Measurements from ENCODE around the gene CLEC18A. TPM values are rescaled to one million over a fixed set of nuclear protein-coding genes. Genes with fewer than 3 reads are reported as not detected.

The CLEC18A gene
- total RNA-seq, 4 donors from 2014 or later = 0.67 to 1.1 TPM; not detected in 2

DNA sequence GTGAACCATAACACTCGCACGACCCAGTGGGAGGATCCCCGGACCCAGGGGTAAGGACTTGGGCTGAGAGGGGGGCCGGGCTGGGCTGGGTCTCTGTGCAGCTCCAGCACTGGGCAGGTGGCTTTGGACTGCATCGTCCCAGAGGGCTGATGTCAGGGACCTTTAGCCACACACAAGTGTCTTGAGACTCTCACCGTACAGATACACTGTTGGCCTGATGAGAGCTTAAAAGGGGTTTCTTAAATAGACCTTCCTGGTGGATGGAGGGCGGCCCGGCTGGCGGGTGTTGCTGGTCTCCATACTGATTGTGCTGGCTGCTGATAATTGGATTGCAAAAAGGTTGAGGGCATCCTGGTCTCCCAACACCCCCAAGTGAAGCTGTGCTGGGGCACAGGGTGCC is 21.7 kb upstream of the CLEC18A start:
- H3K4me3 ChIP-seq = no peak overlapping the region
- H3K27me3 ChIP-seq = no peaks in the 10 kb centered on the region
- no peak overlapping the region for H3K27ac ChIP-seq
- H3K4me1 ChIP-seq = peaks cover 0 to 12% of the 10 kb centered on the region in 2 donors
- H3K36me3 ChIP-seq = no peaks in the 10 kb centered on the region
- TF ChIP-seq POLR2A (IDR thresholded peaks at IDR 0.05) = no peak
- TF ChIP-seq, protein P1, sequence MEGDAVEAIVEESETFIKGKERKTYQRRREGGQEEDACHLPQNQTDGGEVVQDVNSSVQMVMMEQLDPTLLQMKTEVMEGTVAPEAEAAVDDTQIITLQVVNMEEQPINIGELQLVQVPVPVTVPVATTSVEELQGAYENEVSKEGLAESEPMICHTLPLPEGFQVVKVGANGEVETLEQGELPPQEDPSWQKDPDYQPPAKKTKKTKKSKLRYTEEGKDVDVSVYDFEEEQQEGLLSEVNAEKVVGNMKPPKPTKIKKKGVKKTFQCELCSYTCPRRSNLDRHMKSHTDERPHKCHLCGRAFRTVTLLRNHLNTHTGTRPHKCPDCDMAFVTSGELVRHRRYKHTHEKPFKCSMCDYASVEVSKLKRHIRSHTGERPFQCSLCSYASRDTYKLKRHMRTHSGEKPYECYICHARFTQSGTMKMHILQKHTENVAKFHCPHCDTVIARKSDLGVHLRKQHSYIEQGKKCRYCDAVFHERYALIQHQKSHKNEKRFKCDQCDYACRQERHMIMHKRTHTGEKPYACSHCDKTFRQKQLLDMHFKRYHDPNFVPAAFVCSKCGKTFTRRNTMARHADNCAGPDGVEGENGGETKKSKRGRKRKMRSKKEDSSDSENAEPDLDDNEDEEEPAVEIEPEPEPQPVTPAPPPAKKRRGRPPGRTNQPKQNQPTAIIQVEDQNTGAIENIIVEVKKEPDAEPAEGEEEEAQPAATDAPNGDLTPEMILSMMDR (IDR thresholded peaks at IDR 0.05) = no peak
- intact Hi-C loops (cut with DNase I; ENCODE audit: low total_unique reads) = loop anchor here (5.0 kb wide), 1 partner anchor 132 kb away; no protein-coding TSS in a partner anchor
- H3K9me3 ChIP-seq = no peaks in the 10 kb centered on the region
- DNase-seq = no peak

DNA sequence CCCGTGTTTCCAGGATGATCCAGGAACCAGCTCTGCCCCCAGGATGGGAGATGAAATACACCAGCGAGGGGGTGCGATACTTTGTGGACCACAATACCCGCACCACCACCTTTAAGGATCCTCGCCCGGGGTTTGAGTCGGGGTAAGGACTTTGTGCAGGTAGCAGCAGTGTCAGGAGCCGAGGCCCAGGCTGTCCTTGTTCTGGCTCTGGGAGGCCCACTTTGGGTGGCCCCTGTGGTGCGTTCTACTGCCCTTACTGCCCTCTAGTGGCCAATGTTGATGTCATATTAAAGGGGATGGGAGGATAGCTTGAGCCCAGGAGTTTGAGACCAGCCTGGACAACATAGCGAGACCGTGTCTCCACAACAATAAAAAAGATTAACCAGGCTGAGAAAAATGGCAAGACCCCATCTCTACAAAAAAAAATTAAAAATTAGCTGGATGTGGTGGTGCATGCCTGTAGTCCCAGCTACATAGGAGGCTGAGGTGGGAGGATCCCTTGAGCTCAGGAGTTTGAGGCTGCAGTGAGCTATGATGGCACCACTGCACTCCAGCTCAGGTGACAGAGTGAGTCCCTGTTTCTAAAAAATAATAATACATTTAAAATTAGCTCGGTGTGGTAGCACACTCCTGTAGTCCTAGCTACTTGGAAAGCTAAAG is 20.9 kb upstream of the CLEC18A start:
- H3K27me3 ChIP-seq = no peaks in the 10 kb centered on the region
- H3K4me1 ChIP-seq = peaks cover 0 to 12% of the 10 kb centered on the region in 2 donors
- no peak overlapping the region for H3K4me3 ChIP-seq
- intact Hi-C loops (cut with DNase I; ENCODE audit: low total_unique reads) = no loop called here
- peak; percentile 55 to 71 for DNase-seq
- peak overlapping the region in 1 of 2 donors; percentile 29 for H3K27ac ChIP-seq
- H3K9me3 ChIP-seq = no peaks in the 10 kb centered on the region
- no peaks in the 10 kb centered on the region for H3K36me3 ChIP-seq
- TF ChIP-seq POLR2A (IDR thresholded peaks at IDR 0.05) = no peak
- TF ChIP-seq, protein P1 (IDR thresholded peaks at IDR 0.05) = peak; percentile 69 to 84 (median 74)

DNA sequence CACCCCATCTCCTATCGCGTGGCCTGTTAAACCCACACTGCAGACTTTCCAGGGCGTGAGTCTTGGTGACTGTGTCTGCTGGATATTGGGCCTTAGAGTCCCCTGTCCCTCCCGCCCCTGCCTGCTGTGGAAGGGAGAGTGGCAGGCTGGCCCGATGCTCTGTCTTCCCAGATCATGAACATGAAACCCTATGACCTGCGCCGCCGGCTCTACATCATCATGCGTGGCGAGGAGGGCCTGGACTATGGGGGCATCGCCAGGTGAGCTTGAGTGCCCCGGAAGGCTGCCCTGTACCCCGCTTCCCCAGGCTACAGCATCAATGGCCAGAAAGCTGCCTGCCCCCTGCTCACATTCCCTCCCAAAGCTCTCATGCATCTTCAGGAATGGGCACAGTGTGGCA is 19.5 kb upstream of the CLEC18A start:
- no peak for DNase-seq
- Histone ChIP-seq H3K27ac (no peak overlapping the region), H3K4me3 (no peak overlapping the region), H3K36me3 (no peaks in the 10 kb centered on the region), H3K4me1 (peaks cover 0 to 5% of the 10 kb centered on the region in 2 donors), H3K27me3 (no peaks in the 10 kb centered on the region), H3K9me3 (no peaks in the 10 kb centered on the region)
- intact Hi-C loops (cut with DNase I; ENCODE audit: low total_unique reads) = no loop called here
- TF ChIP-seq, protein P1 (IDR thresholded peaks at IDR 0.05) = no peak
- no peak for TF ChIP-seq POLR2A (IDR thresholded peaks at IDR 0.05)

DNA sequence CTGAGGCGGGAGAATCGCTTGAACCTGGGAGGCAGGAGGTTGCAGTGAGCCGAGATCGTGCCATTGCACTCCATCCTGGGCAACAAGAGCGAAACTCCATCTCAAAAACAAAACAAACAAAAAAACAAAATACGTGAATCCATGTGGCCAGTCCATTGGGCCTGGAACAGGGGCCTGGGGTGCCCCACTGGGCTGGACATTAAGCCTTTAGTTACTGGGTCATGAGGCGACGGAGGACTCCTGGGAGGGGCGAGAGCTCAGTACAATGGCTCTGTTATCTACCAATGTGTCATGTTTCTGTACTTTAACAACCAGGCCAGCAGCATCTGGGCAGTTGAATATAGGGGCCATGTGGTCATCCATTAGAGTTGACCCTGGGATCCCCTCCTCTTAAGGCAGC is 18.9 kb upstream of the CLEC18A start:
- Histone ChIP-seq H3K9me3 (no peaks in the 10 kb centered on the region), H3K4me1 (peaks cover 0 to 5% of the 10 kb centered on the region in 2 donors), H3K4me3 (no peak overlapping the region), H3K27ac (no peak overlapping the region), H3K36me3 (no peaks in the 10 kb centered on the region), H3K27me3 (no peaks in the 10 kb centered on the region)
- TF ChIP-seq POLR2A (IDR thresholded peaks at IDR 0.05) = no peak
- TF ChIP-seq, protein P1 (IDR thresholded peaks at IDR 0.05) = no peak
- DNase-seq = no peak
- intact Hi-C loops (cut with DNase I; ENCODE audit: low total_unique reads) = no loop called here

DNA sequence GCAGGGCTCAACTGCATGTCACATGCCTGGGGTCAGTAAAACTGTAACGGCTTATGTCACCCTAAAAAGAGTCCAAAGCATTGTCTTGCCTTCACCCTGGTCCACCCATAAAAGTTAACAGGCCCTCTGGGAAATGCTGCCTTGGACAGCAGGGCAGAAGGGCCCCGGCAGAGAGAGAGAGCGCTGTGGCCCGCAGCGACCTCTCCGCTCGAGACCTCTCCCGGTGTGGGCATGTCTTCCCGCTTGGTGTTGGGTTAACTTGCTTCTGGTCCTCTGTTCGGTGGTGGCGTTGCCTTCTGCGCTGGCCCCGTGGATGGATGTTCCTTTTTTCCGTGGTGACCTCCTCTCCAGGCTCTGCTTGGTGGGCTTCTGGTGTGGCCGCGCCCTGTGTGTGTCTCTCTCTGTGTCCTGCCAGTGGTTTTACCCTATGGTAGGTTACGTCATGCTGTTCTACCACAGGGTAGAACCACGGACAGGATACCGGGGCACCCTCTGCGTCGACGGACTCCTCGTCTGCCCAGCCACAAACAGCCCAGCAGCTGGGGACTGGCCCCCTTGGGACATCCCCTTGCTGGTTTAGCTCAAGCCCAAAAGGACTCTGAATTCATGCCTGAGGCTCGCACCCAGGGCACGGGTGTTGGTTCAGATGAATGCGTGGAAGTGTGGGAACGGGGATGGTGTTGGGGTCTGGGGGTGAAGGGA is 18.3 kb upstream of the CLEC18A start:
- no peak for TF ChIP-seq POLR2A (IDR thresholded peaks at IDR 0.05)
- TF ChIP-seq, protein P1 (IDR thresholded peaks at IDR 0.05) = no peak
- Histone ChIP-seq H3K27ac (no peak overlapping the region), H3K27me3 (no peaks in the 10 kb centered on the region), H3K36me3 (no peaks in the 10 kb centered on the region), H3K9me3 (no peaks in the 10 kb centered on the region), H3K4me1 (peaks cover 0 to 5% of the 10 kb centered on the region in 2 donors), H3K4me3 (no peak overlapping the region)
- no peak for DNase-seq
- intact Hi-C loops (cut with DNase I; ENCODE audit: low total_unique reads) = no loop called here

All from uterus (tissue), 4 donors.